Lower leg skin (tissue), 4 donors: ENCODE data around the gene PLEKHH3. TPM values are rescaled to one million over a fixed set of nuclear protein-coding genes. Genes with fewer than 3 reads are reported as not detected.

Source experiments
- DNase-seq, 2 donors: peaks; one replicate each; pipeline ENCODE4 v3.0.0-alpha.2; 2019; ENCODE audit warnings: low spot score in 2 of 2
- H3K4me3 ChIP-seq: fragments of 200-600 bp; sonication (generic); 2 replicates; pipeline ENCODE4 v1.5.1; 2017; ENCODE audit warnings: mild to moderate bottlenecking, low read depth; ENCODE audit not compliant: poor library complexity, severe bottlenecking
- CTCF ChIP-seq, 3 donors: fragments of 450-650 bp; IDR thresholded peaks; one replicate each; pipeline ENCODE4 v1.5.1; 2016; ENCODE audit warnings: antibody characterized with exemption in 3 of 3, mild to moderate bottlenecking in 3 of 3, moderate library complexity in 2 of 3
- POLR2A ChIP-seq, 2 donors: fragments of 450-650 bp; IDR thresholded peaks; one replicate each; pipeline ENCODE4 v1.6.1; 2016 to 2017; ENCODE audit warnings: antibody characterized with exemption in 2 of 2, mild to moderate bottlenecking in 1 of 2, moderate library complexity in 1 of 2
- WGBS, 2 donors: methylation state at CpG; one replicate each; pipeline ENCODE4 v1.1.5; 2018; 5-methylcytosine and 5-hydroxymethylcytosine counted together
- intact Hi-C: fragments of 100-400 bp; cut with DNase I; formaldehyde crosslinking; loops from one replicate; pipeline ENCODE4 v1.15.0; 2023; ENCODE audit warnings: low total_unique reads
- total RNA-seq, 4 donors: library from RNA; depleted of rRNA; stranded (reverse); fragments of >200 nt; gene quantifications; one replicate each; pipeline ENCODE4 v1.1.0, GENCODE V29; 2016

PLEKHH3 gene
- total RNA-seq, 4 donors from 2014 or later = 36.1 to 66.6 (median 44.0) TPM

- no peak overlapping the region for H3K4me3 ChIP-seq
- intact Hi-C loops = loop anchor here (10.0 kb wide), 1 partner anchor 111 kb away; the partner anchor contains the start of gene PSMC3IP
- DNase-seq = no peak
- 80 to 82% methylated on average over 14 of the region's 14 CpGs for WGBS, 2 donors
- no peak for TF ChIP-seq CTCF (IDR thresholded peaks at IDR 0.05)
Measured at GRCh38 chr17:42685831-42686230, 9.0 kb upstream of the PLEKHH3 start.

DNA sequence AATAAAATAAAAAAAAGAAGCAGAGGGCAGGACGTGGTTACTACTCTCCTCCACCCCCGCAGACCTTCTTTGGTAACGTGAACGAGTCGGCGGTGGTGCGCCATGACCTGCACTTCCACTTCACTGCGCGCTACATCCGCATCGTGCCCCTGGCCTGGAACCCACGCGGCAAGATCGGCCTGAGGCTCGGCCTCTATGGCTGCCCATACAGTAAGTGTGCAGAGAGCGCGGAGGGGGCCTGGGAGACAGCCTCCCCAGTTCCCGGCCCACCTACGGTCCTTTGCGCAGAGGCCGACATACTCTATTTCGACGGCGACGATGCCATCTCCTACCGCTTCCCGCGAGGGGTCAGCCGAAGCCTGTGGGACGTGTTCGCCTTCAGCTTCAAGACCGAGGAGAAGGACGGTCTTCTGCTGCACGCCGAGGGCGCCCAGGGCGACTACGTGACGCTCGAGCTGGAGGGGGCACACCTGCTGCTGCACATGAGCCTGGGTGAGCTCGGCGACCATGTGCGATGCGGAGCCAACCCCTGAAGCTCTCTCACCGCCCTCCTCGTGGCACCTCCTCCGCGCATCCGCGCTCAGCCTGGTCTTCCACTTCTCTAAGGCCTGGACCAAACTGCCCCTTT lies 8.2 kb upstream of the PLEKHH3 start:
- no peak for DNase-seq
- H3K4me3 ChIP-seq = no peak overlapping the region
- TF ChIP-seq CTCF (IDR thresholded peaks at IDR 0.05) (no peak), POLR2A (IDR thresholded peaks at IDR 0.05) (no peak)
- WGBS, 2 donors = 86 to 91% methylated on average over 46 to 50 of the region's 50 CpGs
- intact Hi-C loops = loop anchor here (10.0 kb wide), 1 partner anchor 110 kb away; the partner anchor contains the start of gene PSMC3IP

DNA sequence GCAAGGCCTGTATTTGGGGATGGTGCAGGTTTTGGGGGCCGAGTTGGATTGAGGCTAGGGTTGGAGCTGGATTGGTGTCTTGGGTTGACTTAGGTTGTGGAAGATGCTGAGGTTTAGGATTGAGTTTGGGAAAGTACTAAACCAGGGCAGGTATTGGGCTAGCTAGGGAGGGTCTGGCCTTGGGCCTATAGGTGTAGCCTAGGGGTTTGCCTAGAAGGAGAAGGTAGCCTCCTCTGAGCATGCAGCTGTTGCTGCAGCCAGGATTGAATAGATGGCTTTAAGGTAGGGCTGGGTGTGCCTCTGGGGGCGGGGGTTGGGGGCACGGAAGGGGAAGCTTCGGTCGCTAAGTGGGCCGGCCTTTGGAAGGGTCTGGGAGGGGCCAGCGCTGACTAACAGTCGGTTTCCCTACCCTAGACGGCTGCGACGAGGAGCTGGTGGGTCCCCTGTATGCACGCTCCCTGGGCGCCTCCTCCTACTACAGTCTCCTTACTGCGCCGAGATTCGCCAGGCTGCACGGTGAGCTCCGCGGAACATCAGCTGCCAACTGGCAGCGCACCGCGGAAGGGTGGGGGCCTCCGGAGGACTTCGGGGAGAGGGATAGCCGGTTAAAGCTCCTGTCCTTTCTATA lies 6.7 kb upstream of the PLEKHH3 start:
- 9 to 41% methylated on average over 16 to 25 of the region's 25 CpGs for WGBS, 2 donors
- no peak overlapping the region for H3K4me3 ChIP-seq
- intact Hi-C loops = loop anchor here (10.0 kb wide), 1 partner anchor 109 kb away; the partner anchor contains the start of gene PSMC3IP
- TF ChIP-seq POLR2A (IDR thresholded peaks at IDR 0.05) = no peak
- no peak for TF ChIP-seq CTCF (IDR thresholded peaks at IDR 0.05)
- peak in 1 of 2 donors; percentile 87 for DNase-seq

GRCh38 chr17:42682722-42683403 lies 6.1 kb upstream of the PLEKHH3 start:
- TF ChIP-seq POLR2A (IDR thresholded peaks at IDR 0.05) (no peak), CTCF (IDR thresholded peaks at IDR 0.05) (no peak)
- peak in 1 of 2 donors; percentile 90 for DNase-seq
- intact Hi-C loops = loop anchor here (10.0 kb wide), 1 partner anchor 108 kb away; the partner anchor contains the start of gene PSMC3IP
- H3K4me3 ChIP-seq = no peak overlapping the region
- 0 to 1% methylated on average over 31 to 33 of the region's 34 CpGs for WGBS, 2 donors

DNA sequence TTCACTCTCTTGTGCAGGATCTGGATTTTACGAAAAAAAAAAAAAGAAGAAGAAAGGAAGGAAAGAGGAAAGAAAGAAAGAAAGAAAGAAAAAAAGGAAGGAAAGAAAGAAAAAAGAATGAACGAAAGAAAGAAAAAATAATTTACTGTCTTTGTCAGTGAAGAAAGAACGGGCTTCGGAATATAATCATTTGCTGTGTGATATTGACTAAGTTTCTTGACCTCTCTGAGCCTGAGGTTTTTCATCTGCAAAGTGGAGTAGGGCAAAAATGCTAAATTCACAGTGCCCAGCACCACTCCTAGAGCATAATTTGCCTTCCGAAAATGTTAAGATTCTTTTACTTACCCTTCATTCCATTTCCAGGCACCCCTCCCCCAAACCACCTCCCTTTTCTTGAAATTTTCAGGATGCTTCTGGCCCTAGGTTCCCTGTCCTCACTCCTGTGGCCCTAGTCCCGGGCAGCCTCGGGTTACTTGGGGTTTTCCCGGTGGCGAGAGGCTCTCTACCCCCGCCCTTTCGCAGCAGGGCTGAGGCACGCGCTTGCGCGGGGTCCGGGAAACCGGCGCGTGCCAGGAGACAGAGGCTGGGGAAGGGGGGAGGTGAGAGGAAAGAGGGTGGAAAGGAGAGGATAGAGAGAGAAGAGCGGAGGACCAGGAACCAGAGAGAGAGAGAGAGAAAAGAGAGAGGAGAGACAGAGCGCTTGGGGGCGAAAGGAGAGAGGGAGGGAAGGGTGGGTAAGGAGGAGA lies 5.4 kb upstream of the PLEKHH3 start, which contains the start of gene CNTNAP1:
Gene CNTNAP1 (plus strand): TSS at position 556 of the 746 bp plus-strand sequence. CDS start 299 bp downstream, outside the sequence.
- DNase-seq = peak in 1 of 2 donors; percentile 93
- 10 to 12% methylated on average over 22 of the region's 22 CpGs for WGBS, 2 donors

More for the DNA sequence above, 5.4 kb upstream of the PLEKHH3 start, which contains the start of gene CNTNAP1:
- intact Hi-C loops = loop anchor here (10.0 kb wide), 1 partner anchor 107 kb away; the partner anchor contains the start of gene PSMC3IP
- TF ChIP-seq POLR2A (IDR thresholded peaks at IDR 0.05) (no peak), CTCF (IDR thresholded peaks at IDR 0.05) (no peak)
- H3K4me3 ChIP-seq = no peak within 1 kb of the TSS
